GM19324 (cell line): ENCODE data around the gene HAP1.
"Not testable (repeated sequence)": the region's sequence is repeated elsewhere in the genome, so short reads cannot be mapped to it uniquely, and the experiment has no call there.

Experiments used
- ATAC-seq: cut with Tn5 transposase; IDR thresholded peaks from one replicate; pipeline ENCODE4 v1.9.1; 2021; ENCODE audit warnings: mild to moderate bottlenecking, moderate library complexity; ENCODE audit not compliant: unreplicated experiment, low FRiP score

The HAP1 gene

GRCh38 chr17:41695134-41695661 is 39.2 kb downstream of the HAP1 start:
- ATAC-seq: no peak

- no peak for ATAC-seq
These were observed 41.5 kb downstream of the HAP1 start for GRCh38 chr17:41692722-41693521.

GRCh38 chr17:41691031-41691777 is 43.2 kb downstream of the HAP1 start:
- ATAC-seq: no peak

- ATAC-seq: no peak
These were observed 43.9 kb downstream of the HAP1 start for GRCh38 chr17:41690497-41690896.

GRCh38 chr17:41689497-41690299 is 44.7 kb downstream of the HAP1 start:
- no peak for ATAC-seq

- peak; percentile 89 for ATAC-seq
These were observed 45.6 kb downstream of the HAP1 start, which contains the start of gene EIF1 for GRCh38 chr17:41688641-41689496. TSS of gene EIF1 (plus strand) at chr17:41688885. CDS start at chr17:41689039, 154 bp downstream.

GRCh38 chr17:41687828-41688640 is 46.4 kb downstream of the HAP1 start:
- ATAC-seq: no peak

GRCh38 chr17:41686281-41686680 is 48.2 kb downstream of the HAP1 start:
- no peak for ATAC-seq

- not testable (repeated sequence) for ATAC-seq
These were observed 48.7 kb downstream of the HAP1 start for GRCh38 chr17:41685753-41686152.

- ATAC-seq: no peak
These were observed 50.4 kb downstream of the HAP1 start for GRCh38 chr17:41684035-41684434.

- no peak for ATAC-seq
These were observed 50.9 kb downstream of the HAP1 start for GRCh38 chr17:41683441-41684007.

- ATAC-seq: no peak
These were observed 51.8 kb downstream of the HAP1 start for GRCh38 chr17:41682631-41683030.

- ATAC-seq: no peak
These were observed 52.7 kb downstream of the HAP1 start for GRCh38 chr17:41681776-41682175.

GRCh38 chr17:41680426-41681040 is 53.9 kb downstream of the HAP1 start:
- no peak for ATAC-seq

GRCh38 chr17:41679740-41680425 is 54.6 kb downstream of the HAP1 start:
- ATAC-seq: no peak

- peak; percentile 45 for ATAC-seq
These were observed 55.3 kb downstream of the HAP1 start for GRCh38 chr17:41678907-41679739.
